ENCODE measurements around the gene BIRC7. TPM values are rescaled to one million over a fixed set of nuclear protein-coding genes. Genes with fewer than 3 reads are reported as not detected.
A peak's percentile ranks its signal among the peaks of the same experiment; 100 is the strongest.

The BIRC7 gene
- total and polyA plus RNA-seq, 2 of the 4 experiments (the other 2 are of a cell fraction): not detected

GRCh38 chr20:63230800-63231268 is 4.9 kb upstream of the BIRC7 start:
- Histone ChIP-seq H3K9me1 (ENCODE audit: insufficient read depth, low read length) (peaks cover 10% of the 10 kb centered on the region; the same call in 1 of the 2 replicates), H3K36me3 (ENCODE audit: control insufficient read depth, insufficient read depth, low read length) (no peaks in the 10 kb centered on the region), H4K20me1 (ENCODE audit: insufficient read depth, low read length) (peaks cover 3% of the 10 kb centered on the region; the same call in 1 of the 2 replicates), H2AK9ac (replicated peaks; ENCODE audit: low read depth, low read length, poor library complexity) (peak overlapping the region; percentile 44), H3K23ac (ENCODE audit: low read depth, low read length) (no peak overlapping the region), H3K79me1 (ENCODE audit: low read depth in 1 of 2, low read length in 2 of 2) (no peaks in the 10 kb centered on the region), H3K9me3 (ENCODE audit: control insufficient read depth, insufficient read depth, low read length) (no peaks in the 10 kb centered on the region), H2AK5ac (ENCODE audit: low read depth, low read length) (peak overlapping the region; percentile 49; the same call in 1 of the 2 replicates), H3K9ac (ENCODE audit: low read depth, low read length) (0 out of 2 replicates have a peak overlapping the region, but pooled peaks have one; percentile 13), H2BK20ac (ENCODE audit: low read depth, low read length) (peak overlapping the region; percentile 67), H2AFZ (replicated peaks; ENCODE audit: low read length, poor library complexity) (peak overlapping the region; percentile 61), H3K4me1 (ENCODE audit: control insufficient read depth, insufficient read depth, low read length) (peaks cover 22% of the 10 kb centered on the region), H2BK5ac (ENCODE audit: low read depth, low read length, poor library complexity, severe bottlenecking) (no peak overlapping the region), H3K4me3 (ENCODE audit: insufficient read depth, low read depth, low read length) (no peak overlapping the region), H3K27ac (ENCODE audit: insufficient read depth, low read length) (no peak overlapping the region), H4K91ac (ENCODE audit: insufficient read depth, low read depth, low read length) (peak overlapping the region; percentile 19), H3K4ac (ENCODE audit: low read depth, low read length) (peak overlapping the region; percentile 69), H3K18ac (ENCODE audit: low read depth, low read length) (no peak overlapping the region), H3K27me3 (ENCODE audit: control insufficient read depth, insufficient read depth, low read length) (no peaks in the 10 kb centered on the region), H4K8ac (ENCODE audit: low read depth in 2 of 2, low read length in 2 of 2) (peak overlapping the region in 1 of 2 experiments; percentile 49; a peak in 1 of 4 replicates), H4K5ac (ENCODE audit: low read depth, low read length) (peak overlapping the region; percentile 51; the same call in 1 of the 2 replicates), H3K4me2 (ENCODE audit: low read depth, low read length) (no peak overlapping the region; the same call in 1 of the 2 replicates), H3K56ac (ENCODE audit: extremely low read depth, insufficient read depth, low read length) (no peak overlapping the region), H2BK120ac (ENCODE audit: low read depth, low read length) (0 out of 2 replicates have a peak overlapping the region, but pooled peaks have one; percentile 26), H2BK15ac (ENCODE audit: low read depth, low read length) (0 out of 3 replicates have a peak overlapping the region, but pooled peaks have one; percentile 40), H3K14ac (replicated peaks; ENCODE audit: low read depth, low read length) (no peak overlapping the region; the same call in 1 of the 2 replicates)
- ChIA-PET CTCF (no interaction called here), POLR2A (ENCODE audit: unreplicated experiment) (no interaction called here)
- peak; percentile 60 for DNase-seq
- BruUV-seq (replicated peaks): no TSS peak
- dilution Hi-C loops (cut with HindIII; ENCODE audit: low sequenced_read_pairs, unreplicated experiment) (no loop called here), intact Hi-C loops (cut with micrococcal nuclease) (loop anchor here (5.0 kb wide), 1 partner anchor 41 kb away; the partner anchor contains the start of gene ARFGAP1), in situ Hi-C loops (cut with MboI; ENCODE audit: low sequenced_read_pairs) (loop anchor here (5.0 kb wide), 1 partner anchor 41 kb away; the partner anchor contains the start of gene ARFGAP1)
- TF ChIP-seq MXI1 (IDR thresholded peaks at IDR 0.05; ENCODE audit: borderline replicate concordance, low read depth, low read length) (no peak), RAD21 (IDR thresholded peaks at IDR 0.05; ENCODE audit: low read length) (peak; percentile 48), CTCF (conservative IDR thresholded peaks at IDR 0.05; ENCODE audit: low read depth, low read length) (peak; percentile 57), FOS (IDR thresholded peaks at IDR 0.05; ENCODE audit: low read depth, low read length) (no peak), RCOR1 (IDR thresholded peaks at IDR 0.05; ENCODE audit: insufficient replicate concordance, low read length) (no peak), POLR2A (IDR thresholded peaks at IDR 0.05; ENCODE audit: low read depth, low read length) (peak; percentile 9; the same call in 1 of the 2 replicates), CEBPB (IDR thresholded peaks at IDR 0.05; ENCODE audit: low read depth, low read length) (no peak)
- TF ChIP-seq, protein P1, sequence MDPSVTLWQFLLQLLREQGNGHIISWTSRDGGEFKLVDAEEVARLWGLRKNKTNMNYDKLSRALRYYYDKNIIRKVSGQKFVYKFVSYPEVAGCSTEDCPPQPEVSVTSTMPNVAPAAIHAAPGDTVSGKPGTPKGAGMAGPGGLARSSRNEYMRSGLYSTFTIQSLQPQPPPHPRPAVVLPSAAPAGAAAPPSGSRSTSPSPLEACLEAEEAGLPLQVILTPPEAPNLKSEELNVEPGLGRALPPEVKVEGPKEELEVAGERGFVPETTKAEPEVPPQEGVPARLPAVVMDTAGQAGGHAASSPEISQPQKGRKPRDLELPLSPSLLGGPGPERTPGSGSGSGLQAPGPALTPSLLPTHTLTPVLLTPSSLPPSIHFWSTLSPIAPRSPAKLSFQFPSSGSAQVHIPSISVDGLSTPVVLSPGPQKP (IDR thresholded peaks at IDR 0.05; ENCODE audit: borderline replicate concordance, low read depth, low read length): no peak
- ATAC-seq (ENCODE audit: low read depth): peak; percentile 50
- 47% methylated on average over 3 of the region's 17 CpGs; no CpG with 5 or more reads in 1 of the 2 experiments for WGBS, 2 experiments (ENCODE audit: extremely low coverage in 2 of 2, insufficient read length in 1 of 2)

Data from IMR-90 (cell line).